HG02623 (cell line): ENCODE measurements around the gene BNC1.
"Not testable (repeated sequence)": the region's sequence is repeated elsewhere in the genome, so short reads cannot be mapped to it uniquely, and the experiment has no call there.

ENCODE experiments used
- ATAC-seq: cut with Tn5 transposase; IDR thresholded peaks from one replicate; pipeline ENCODE4 v1.9.1; 2021; ENCODE audit warnings: moderate library complexity; ENCODE audit not compliant: unreplicated experiment

BNC1 gene

GRCh38 chr15:83299462-83299861 is 15.0 kb upstream of the BNC1 start:
- no peak for ATAC-seq

GRCh38 chr15:83295417-83295816 is 11.0 kb upstream of the BNC1 start:
- no peak for ATAC-seq

GRCh38 chr15:83293201-83293600 is 8.7 kb upstream of the BNC1 start:
- ATAC-seq, result no peak

GRCh38 chr15:83292317-83292716 is 7.9 kb upstream of the BNC1 start:
- no peak for ATAC-seq

- ATAC-seq, result no peak
Measured at GRCh38 chr15:83290236-83290635, 5.8 kb upstream of the BNC1 start.

GRCh38 chr15:83289160-83289559 is 4.7 kb upstream of the BNC1 start:
- no peak for ATAC-seq

- ATAC-seq, result no peak
Measured at GRCh38 chr15:83288381-83288801, 3.9 kb upstream of the BNC1 start.

GRCh38 chr15:83287541-83288027 is 3.1 kb upstream of the BNC1 start:
- ATAC-seq, result no peak

- ATAC-seq, result no peak
Measured at GRCh38 chr15:83285979-83286553, 1.6 kb upstream of the BNC1 start.

GRCh38 chr15:83285284-83285978 is 967 bp upstream of the BNC1 start:
- ATAC-seq, result no peak

GRCh38 chr15:83283813-83284558 is 478 bp downstream of the BNC1 start:
- ATAC-seq, result no peak

- ATAC-seq, result no peak
Measured at GRCh38 chr15:83283138-83283812, 1.2 kb downstream of the BNC1 start.

- no peak for ATAC-seq
Measured at GRCh38 chr15:83282776-83283137, 1.7 kb downstream of the BNC1 start.

GRCh38 chr15:83282141-83282540 is 2.3 kb downstream of the BNC1 start:
- no peak for ATAC-seq

GRCh38 chr15:83278191-83278590 is 6.3 kb downstream of the BNC1 start:
- no peak for ATAC-seq

GRCh38 chr15:83276661-83277060 is 7.8 kb downstream of the BNC1 start:
- ATAC-seq, result no peak

GRCh38 chr15:83275412-83275811 is 9.1 kb downstream of the BNC1 start:
- no peak for ATAC-seq

- ATAC-seq, result no peak
Measured at GRCh38 chr15:83270176-83270575, 14.3 kb downstream of the BNC1 start.

GRCh38 chr15:83268147-83268546 is 16.3 kb downstream of the BNC1 start:
- no peak for ATAC-seq

- ATAC-seq, result no peak
Measured at GRCh38 chr15:83262594-83263315, 21.7 kb downstream of the BNC1 start.

- not testable (repeated sequence) for ATAC-seq
Measured at GRCh38 chr15:83262181-83262580, 22.3 kb downstream of the BNC1 start.
